ENCODE results near the gene PAK6.
A peak's percentile ranks its signal among the peaks of the same experiment; 100 is the strongest.

PAK6 gene

DNA sequence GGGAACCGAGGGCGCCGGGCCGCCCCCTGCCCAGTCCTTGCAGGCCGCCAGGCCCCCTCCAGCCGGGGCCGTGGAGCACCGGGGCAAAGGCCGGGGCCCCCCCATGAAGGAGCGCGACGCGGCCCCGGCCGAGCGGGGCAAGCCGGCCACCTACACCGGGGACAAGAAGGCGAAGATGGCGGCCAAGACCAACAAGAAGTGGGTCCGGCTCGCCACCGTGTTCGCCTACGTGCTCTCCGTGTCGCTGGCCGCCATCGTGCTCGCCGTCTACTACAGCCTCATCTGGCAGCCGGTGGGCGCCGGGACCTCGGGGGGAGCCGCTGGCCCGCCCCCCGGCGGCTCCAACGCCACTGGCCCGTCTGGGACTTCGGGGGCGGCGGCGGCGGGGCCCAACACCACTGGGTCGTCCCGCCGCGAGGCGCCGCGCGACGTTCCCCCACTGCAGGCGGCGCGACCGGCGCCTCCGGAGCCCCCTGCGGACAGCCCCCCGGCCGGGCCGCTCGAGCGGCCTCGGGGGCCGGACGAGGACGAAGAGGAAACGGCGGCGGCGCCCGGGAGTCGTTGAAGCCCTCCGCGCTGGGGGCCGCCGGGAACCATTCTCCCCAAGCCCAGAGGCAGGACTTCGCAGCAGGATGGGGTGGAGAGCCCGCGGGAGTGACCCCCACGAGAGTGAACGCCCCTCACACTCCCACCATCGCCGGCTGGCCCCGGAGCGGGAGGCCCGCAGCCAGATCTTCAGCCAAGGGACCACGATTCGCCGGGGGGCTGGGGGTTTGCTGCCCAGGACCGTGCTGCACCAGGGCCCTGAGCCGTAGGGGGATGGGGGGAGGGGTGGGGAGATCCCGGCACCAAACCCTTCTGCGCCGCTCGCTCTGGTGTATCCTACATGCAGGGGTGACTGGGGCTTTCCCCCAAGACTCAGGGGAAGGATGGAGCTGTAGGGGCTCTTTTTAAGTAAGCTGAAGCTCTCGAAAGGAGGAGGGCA, 85.4 kb downstream of the PAK6 start:
- TF ChIP-seq, protein P1, sequence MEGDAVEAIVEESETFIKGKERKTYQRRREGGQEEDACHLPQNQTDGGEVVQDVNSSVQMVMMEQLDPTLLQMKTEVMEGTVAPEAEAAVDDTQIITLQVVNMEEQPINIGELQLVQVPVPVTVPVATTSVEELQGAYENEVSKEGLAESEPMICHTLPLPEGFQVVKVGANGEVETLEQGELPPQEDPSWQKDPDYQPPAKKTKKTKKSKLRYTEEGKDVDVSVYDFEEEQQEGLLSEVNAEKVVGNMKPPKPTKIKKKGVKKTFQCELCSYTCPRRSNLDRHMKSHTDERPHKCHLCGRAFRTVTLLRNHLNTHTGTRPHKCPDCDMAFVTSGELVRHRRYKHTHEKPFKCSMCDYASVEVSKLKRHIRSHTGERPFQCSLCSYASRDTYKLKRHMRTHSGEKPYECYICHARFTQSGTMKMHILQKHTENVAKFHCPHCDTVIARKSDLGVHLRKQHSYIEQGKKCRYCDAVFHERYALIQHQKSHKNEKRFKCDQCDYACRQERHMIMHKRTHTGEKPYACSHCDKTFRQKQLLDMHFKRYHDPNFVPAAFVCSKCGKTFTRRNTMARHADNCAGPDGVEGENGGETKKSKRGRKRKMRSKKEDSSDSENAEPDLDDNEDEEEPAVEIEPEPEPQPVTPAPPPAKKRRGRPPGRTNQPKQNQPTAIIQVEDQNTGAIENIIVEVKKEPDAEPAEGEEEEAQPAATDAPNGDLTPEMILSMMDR (IDR thresholded peaks at IDR 0.05; ENCODE audit: low read depth, low read length, missing control alignments) = no peak
- in situ Hi-C loops (cut with HindIII; ENCODE audit: low sequenced_read_pairs) = loop anchor here (5.0 kb wide), 1 partner anchor 98 kb away; no protein-coding TSS in a partner anchor
- H3K4me3 ChIP-seq (ENCODE audit: low read depth, low read length) = peak overlapping the region; percentile 58
- DNase-seq (ENCODE audit: low read depth) = no peak

DNA sequence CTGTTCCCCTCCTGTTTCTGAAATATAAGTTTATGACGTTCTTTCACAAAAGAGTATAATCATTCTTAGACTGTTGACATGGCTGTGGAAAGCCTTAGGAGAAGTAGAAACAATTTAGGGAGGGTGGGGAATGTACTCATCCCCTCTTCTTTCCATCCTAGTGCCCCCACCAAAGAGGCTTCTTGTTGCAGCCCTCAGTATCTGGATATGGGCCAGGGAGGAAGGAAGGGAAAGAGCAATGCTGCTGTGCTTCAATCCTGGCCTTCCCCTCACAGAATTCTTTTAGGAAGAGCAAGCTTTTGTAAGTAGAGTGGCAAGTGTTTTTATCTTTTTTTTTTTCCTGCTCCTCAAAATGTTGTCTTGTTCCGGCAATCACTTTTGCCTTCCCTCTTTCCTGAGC, 86.3 kb downstream of the PAK6 start:
- TF ChIP-seq, protein P1 (IDR thresholded peaks at IDR 0.05; ENCODE audit: low read depth, low read length, missing control alignments) = no peak
- in situ Hi-C loops (cut with HindIII; ENCODE audit: low sequenced_read_pairs) = loop anchor here (5.0 kb wide), 1 partner anchor 62 kb away; no protein-coding TSS in a partner anchor
- no peak for DNase-seq (ENCODE audit: low read depth)
- peak overlapping the region; percentile 58 for H3K4me3 ChIP-seq (ENCODE audit: low read depth, low read length)

DNA sequence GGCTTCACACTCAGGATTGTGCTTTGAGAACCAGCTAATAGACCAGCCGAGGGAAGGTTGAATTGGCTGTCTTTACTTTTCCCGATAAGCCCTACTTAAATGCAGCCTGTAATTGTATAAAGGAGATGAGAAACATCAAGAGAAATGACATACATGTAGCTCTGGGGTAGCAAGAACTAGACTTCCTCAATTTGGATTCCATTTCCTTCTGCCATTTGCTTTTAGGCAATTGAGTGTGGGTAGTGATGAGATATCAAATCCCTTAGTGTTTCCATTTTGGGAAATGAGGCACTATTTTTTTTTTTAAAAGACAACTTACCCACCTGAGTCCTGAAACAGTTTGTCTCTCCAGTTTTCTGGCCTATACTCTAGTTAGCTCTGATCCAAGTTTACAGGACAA, 86.8 kb downstream of the PAK6 start:
- DNase-seq (ENCODE audit: low read depth) = no peak
- in situ Hi-C loops (cut with HindIII; ENCODE audit: low sequenced_read_pairs) = loop anchor here (5.0 kb wide), 1 partner anchor 62 kb away; no protein-coding TSS in a partner anchor
- no peak overlapping the region for H3K4me3 ChIP-seq (ENCODE audit: low read depth, low read length)
- TF ChIP-seq, protein P1 (IDR thresholded peaks at IDR 0.05; ENCODE audit: low read depth, low read length, missing control alignments) = no peak
